Epidermal melanocyte (primary cell): ENCODE results near the gene PFN1.
"Not testable (repeated sequence)": the region's sequence is repeated elsewhere in the genome, so short reads cannot be mapped to it uniquely, and the experiment has no call there.

Experiments used
- DNase-seq: peaks from one replicate; pipeline ENCODE4 v3.0.0; 2011; ENCODE audit warnings: low spot score; ENCODE audit not compliant: insufficient read length

The PFN1 gene

GRCh38 chr17:4926577-4927335, 21.6 kb downstream of the PFN1 start:
- DNase-seq: not testable (repeated sequence)

GRCh38 chr17:4921320-4921719, 27.0 kb downstream of the PFN1 start:
- DNase-seq: no peak

- no peak for DNase-seq
Measured at GRCh38 chr17:4920351-4921048, 27.8 kb downstream of the PFN1 start.

- peak; percentile 9 for DNase-seq
Measured at GRCh38 chr17:4919511-4920047, 28.8 kb downstream of the PFN1 start.

GRCh38 chr17:4914551-4914950, 33.8 kb downstream of the PFN1 start:
- not testable (repeated sequence) for DNase-seq

- peak; percentile 3 for DNase-seq
Measured at GRCh38 chr17:4913994-4914393, 34.3 kb downstream of the PFN1 start.

GRCh38 chr17:4908711-4909496, 39.4 kb downstream of the PFN1 start:
- DNase-seq: peak; percentile 74

GRCh38 chr17:4908301-4908700, 40.0 kb downstream of the PFN1 start:
- peak; percentile 17 for DNase-seq

GRCh38 chr17:4906642-4907041, 41.7 kb downstream of the PFN1 start:
- DNase-seq: not testable (repeated sequence)

- DNase-seq: peak; percentile 12
Measured at GRCh38 chr17:4903051-4903818, 45.1 kb downstream of the PFN1 start, which contains the start of gene CHRNE. Gene CHRNE, minus strand, starts transcription at chr17:4903098. Its CDS starts 35 bp downstream, at chr17:4903063.

GRCh38 chr17:4902540-4902939, 45.8 kb downstream of the PFN1 start:
- DNase-seq: peak; percentile 3

GRCh38 chr17:4901648-4902344, 46.5 kb downstream of the PFN1 start:
- DNase-seq: no peak

GRCh38 chr17:4901108-4901647, 47.2 kb downstream of the PFN1 start:
- DNase-seq: peak; percentile 6

- DNase-seq: peak; percentile 7
Measured at GRCh38 chr17:4900231-4901107, 47.9 kb downstream of the PFN1 start.

- DNase-seq: peak; percentile 29
Measured at GRCh38 chr17:4899341-4900230, 48.7 kb downstream of the PFN1 start, which contains the start of gene C17orf107. Gene C17orf107, plus strand, starts transcription at chr17:4899536. Its CDS starts 227 bp downstream, at chr17:4899763.

- no peak for DNase-seq
Measured at GRCh38 chr17:4898927-4899326, 49.4 kb downstream of the PFN1 start.

- peak; percentile 10 for DNase-seq
Measured at GRCh38 chr17:4898351-4898750, 50.0 kb downstream of the PFN1 start.

- no peak for DNase-seq
Measured at GRCh38 chr17:4897785-4898184, 50.5 kb downstream of the PFN1 start.
